Inflammatory macrophage (primary cell): Measurements from ENCODE around the gene SDK1.

Experiments
- DNase-seq, 2 donors: peaks; one replicate each; pipeline ENCODE4 v3.0.0-alpha.2; 2020 to 2022

Gene SDK1

DNA sequence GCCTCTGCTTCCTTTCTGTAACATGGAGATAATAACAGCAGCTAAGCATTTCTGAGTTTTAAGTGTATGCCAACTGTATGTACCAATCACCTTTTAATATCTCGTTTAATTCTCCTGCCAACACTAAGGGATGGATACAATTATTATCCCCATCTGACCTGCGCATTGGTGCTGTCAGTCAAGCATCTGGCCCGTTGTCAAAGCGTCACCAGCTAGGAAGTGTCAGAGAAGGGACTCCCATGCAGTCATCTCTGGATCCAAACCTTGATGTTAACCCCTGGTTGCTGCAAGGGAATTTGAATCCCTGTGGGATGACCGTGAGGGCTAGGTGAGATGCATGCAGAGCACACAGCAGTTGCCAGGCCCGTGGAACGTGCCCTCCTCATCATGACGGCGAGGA, 506.8 kb downstream of the SDK1 start:
- no peak for DNase-seq

DNA sequence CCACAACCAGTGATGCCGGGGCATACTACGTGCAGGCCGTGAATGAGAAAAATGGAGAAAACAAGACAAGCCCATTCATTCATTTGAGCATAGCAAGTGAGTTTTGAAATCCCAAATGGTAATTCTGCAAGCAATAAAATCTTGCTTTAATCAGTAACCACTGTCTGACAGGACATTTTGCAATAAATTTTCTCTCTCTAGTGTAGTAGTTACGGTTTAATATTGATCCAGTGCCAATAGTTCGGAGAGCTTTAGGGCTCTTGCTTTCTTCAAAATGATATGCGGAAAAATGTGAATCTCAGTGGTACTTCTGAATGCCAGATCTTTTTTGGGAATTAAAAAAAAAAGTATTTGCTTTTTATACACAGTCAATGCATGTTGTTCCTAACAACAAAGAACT, 520.4 kb downstream of the SDK1 start:
- no peak for DNase-seq

DNA sequence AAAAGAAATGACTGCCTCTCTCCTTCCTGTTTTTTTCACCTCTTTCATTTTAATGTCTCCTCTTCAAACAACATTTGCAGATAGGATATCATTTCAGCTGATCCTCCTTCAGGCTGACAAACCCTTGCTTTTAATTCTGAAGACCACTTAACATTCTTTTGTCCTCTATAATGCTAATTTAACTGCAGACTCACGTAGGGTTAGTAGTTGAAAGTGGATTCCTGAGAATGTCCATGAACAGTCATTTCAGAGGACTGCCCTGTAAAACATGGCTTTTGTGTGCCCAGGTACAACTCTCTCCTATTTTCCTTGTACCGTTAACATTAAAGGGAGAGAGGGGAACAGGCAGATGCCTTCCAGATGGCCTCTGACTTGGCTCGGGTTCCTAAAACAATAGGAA, 524.4 kb downstream of the SDK1 start:
- DNase-seq: no peak

DNA sequence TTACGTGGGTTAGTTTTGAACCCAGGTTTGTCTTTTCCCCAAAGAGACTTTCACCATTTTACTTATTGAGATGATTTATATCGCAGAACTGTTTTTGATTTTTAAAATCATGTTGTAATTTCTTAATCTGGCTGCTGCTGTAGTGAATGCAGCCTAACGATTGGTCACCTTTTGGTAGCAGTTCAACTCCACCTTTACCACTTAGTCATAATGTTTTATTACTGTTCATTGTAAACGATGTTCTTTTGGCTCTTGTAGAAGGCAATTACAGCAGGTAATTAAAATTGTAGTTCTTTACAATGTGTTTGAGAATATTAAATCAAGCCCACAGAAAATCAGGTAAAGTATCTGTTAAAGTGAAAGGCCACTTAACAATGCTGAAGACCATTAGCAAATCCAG, 531.1 kb downstream of the SDK1 start:
- no peak for DNase-seq

DNA sequence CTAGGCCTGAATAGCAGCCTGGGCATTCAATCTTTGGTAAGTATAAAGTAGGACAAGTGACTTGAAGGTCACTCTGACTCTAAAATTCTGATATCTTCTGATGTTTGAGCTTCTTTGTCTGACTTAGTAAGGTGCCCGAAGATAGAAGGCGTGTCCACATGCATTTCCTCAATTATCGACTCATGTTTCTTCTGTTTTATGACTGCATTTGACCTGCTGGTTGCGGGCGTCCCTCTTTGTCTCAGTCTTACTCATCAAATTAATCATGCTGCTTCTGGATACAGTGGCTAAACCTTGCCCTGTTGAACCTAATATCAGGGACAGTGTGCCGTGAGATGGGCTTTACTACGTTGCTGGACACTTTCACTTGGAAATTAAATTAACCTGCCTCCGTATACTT, 534.1 kb downstream of the SDK1 start:
- DNase-seq: no peak

DNA sequence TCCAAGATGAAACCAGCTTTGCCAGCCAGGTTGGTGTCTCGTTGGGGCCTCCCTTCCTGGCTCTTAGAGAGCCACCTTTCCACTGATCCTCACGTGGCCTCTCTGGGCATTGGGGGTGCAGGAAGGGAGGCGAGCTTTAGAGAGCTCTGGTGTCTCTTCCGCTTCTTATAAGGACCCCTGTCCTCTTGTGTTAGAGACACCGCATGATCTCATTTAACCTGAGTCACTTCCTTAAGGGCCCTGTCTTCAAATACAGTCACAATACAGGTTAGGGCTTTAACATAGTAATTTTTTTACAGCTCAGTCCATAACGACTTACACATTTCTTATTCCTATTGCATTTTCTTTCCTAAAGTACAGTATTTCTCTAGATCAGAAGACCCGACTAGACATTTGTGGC, 535.8 kb downstream of the SDK1 start:
- DNase-seq: no peak

DNA sequence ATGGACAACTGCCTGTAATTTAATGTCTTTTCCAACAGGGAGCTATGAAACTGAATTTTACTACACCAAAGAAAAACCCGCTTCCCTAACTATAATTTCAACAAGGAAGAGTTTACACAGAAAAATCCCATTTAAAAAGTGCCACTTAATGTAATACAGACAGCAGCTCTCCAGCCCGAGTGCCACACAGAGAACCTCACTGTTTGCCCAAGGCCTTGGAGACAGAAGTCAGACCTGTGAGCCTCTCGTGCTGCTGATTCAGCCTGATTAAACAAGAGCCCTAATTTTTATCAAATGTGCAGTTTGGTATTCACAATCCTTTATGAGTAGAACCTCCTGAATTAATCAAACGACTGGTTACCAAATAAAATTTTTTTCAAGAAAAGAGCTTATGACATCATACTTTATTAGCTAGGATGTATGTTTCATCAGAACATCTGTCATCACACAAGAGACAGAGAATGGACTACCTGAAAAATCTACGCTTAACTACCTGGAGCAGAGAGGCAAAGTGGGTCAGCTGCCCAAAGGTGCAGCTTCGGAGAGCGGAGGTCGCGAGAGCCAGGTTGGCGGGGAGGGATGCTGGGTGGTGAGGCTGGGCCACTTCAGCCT, 543.6 kb downstream of the SDK1 start:
- no peak for DNase-seq

DNA sequence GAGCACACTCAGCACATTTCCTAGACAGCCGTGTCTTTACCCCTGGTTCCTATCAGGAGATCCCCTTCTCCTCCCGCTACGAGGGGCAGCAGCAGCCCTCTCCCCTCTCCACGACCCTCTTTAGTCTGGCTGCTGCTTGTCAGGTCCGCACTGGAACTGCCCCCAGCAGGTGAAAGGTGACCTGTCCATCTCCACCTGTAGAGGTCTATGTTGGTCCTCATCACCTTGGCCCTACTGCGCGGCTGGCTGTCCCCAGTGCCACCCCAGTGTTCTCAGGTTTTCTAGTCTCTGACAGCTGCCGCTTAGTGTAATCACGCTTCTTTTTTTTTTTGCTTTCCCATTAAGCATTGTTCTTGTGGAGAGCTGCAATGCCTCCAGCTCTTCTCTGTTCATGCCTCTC, 545.7 kb downstream of the SDK1 start:
- DNase-seq: no peak

DNA sequence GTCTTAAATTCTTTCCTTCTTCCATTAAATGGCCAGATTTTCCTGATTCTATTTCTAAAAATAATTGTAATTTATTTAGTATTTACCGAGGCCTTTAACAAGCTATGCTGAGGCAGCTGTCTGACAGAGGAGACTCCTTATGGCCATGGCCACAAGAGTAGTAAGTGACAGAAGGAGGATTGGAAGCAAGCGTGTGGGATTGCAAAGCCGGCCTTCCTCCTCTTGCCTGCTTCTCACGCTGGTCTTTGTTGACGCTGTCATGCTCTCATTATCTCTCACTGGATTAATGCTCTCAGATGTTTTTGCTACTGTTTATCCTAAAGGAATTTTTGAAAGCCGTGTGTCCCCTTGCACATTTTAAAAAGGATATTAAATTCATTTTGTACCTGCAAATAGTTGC, 546.3 kb downstream of the SDK1 start:
- no peak for DNase-seq

DNA sequence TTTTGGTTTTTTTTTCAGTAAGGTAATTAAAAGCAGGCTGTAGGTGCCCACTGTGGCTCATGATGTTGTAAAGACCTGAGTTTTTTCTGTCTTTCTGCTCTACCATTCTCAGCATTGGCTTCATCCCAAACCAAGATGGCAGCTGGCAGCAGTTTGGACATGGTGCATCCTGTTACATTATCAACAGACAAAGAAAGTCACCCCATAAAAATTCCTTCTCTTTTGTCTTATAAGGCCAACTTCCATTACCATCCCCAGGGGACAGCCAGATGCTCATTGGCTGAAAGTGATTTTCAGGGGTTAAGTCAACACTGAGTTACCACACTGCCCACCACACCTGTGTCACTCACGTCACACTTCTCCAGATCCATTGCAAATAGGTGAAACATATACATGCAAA, 558.4 kb downstream of the SDK1 start:
- no peak for DNase-seq

DNA sequence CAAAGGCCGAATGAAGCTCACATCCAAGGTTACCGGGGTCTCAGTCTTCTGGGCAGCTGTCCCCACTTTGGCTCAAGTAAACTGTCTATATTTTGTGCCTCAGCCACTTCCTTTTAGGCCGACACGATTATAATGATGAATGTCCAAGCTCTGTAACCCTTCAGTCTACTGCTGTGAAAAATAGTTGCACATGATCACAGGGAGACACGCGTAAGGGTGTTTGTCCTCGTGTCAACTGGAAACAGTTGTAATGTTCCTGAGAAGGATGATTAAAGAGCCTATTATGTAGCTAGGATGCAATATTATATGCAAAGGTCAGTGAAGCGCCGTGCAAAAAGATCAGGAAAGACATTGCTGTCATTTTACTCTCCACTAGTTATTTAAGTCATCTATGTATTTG, 559.9 kb downstream of the SDK1 start:
- no peak for DNase-seq

DNA sequence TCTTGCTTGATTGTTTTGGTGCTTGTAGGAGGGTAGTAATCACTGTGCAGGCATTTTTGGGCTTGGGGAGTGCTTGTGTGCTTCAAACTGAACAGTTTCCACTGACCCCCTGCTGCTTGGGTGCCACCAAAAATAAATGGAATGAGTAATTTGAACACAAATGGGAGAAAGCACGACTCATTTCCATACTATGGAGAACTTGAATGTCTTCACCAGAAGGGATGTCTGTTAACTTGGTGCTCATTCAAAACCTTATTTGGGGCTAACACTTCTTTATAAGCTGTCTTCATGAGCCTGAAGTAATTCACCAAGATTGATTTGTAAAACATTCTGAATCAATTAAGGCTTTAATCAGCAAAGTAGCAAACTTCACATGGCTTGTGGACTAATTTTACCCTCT, 560.3 kb downstream of the SDK1 start:
- DNase-seq: no peak

DNA sequence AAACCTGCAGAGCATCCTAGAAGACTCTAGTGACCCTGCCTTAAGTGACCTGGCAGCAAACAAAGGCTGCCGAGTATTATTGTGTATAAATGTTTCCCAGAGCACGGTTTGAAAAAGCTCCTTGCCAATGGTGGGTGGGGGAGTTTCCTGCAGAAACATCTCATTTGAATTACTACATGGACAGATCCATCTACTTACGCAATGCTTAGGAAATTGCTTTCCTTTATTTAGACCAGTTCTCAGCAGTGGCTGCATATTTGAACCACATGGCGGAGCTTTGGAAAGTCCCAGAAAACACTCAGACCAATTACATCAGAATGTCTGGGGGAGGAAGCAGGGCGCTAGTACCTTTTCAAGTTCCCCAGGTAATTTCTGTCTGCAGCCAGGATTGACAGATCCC, 560.9 kb downstream of the SDK1 start:
- peak in 1 of 2 donors; percentile 1 for DNase-seq

DNA sequence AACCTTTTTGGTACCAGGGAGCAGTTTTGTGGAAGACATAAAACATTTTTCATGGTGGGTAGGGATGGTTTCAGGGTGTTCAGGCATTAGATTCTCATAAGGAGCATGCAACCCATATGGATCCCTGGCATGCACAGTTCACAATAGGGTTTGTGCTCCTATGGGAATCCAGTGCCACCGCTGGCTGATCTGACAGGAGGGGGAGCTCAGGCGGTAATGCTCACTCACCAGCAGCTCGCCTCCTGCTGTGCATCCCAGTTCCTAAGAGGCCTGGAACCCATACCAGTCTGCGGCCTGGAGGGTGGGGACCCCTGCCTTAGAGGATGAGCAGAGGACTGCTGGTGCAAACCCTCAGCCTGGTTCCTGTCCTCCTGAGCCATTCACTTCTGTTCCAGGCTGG, 561.7 kb downstream of the SDK1 start:
- no peak for DNase-seq

DNA sequence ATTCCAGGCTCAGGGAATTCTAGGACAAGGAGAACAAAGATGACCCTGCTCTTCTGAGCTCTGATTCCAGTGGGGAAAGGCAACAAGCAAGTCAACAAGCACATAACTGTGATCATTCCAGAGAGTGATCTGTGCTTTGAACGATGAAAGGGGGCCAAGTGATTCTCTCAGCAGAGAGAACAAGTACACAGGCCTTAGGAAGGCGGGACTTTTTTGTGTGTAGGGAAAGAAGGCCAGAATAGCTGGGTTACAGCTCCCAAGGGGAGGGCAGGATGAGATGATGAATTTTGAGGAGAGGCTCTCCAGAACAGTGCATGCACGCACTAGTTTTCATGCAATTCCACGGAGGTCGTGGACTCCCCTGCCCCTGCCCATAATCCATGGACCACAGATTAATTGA, 565.2 kb downstream of the SDK1 start:
- DNase-seq: no peak

DNA sequence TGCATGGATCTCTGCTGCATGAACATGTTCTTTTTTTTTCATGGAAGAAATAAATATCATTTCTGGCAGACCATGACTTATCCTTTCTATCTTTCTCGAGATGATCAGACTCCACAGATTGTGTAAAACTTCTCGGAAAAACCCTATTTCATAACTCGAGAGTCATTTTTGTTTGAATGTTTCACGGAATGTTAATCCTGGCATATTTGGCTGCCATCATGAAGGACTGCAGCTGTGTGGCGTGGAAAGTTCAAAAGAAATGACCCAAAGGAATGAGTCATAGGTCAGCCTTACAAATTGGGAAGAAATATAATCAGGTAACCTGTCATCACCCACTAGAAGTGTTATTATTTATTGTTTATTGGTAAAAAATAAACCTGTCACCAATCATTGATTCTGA, 566.8 kb downstream of the SDK1 start:
- no peak for DNase-seq

DNA sequence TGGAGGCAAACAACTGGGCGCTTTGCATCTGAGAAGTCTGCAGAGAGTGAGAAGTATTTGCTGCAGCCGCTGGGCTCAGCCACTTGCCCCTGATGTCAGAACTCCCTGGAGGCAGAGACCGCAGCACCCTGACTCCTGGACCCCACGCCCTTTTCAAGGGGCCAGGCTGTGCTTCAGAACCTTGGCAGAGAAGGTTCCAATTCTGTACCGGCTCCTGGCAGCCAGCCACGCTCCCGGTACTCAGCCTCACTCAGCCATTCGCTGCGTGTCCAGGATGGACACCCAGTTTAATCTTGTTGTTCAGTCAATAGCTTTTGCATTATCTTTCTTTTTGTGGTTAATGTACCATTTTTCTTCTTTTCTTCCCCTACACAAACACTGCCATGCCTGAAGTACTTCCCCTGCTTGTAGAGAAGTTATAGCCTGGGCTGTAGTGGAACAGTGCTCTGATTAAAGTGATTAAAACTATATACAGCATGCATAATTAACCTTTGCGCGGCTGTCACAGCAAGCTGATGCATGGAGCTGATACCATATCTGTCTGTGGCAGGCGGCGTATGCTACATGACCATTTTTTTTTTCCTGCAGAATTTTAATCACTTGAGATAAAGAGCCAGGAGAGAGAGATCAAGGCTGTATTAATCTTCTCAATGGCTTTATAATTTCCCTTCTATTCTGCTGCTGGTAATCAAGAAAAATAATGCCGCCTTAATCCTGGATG, 578.5 kb downstream of the SDK1 start:
- no peak for DNase-seq

DNA sequence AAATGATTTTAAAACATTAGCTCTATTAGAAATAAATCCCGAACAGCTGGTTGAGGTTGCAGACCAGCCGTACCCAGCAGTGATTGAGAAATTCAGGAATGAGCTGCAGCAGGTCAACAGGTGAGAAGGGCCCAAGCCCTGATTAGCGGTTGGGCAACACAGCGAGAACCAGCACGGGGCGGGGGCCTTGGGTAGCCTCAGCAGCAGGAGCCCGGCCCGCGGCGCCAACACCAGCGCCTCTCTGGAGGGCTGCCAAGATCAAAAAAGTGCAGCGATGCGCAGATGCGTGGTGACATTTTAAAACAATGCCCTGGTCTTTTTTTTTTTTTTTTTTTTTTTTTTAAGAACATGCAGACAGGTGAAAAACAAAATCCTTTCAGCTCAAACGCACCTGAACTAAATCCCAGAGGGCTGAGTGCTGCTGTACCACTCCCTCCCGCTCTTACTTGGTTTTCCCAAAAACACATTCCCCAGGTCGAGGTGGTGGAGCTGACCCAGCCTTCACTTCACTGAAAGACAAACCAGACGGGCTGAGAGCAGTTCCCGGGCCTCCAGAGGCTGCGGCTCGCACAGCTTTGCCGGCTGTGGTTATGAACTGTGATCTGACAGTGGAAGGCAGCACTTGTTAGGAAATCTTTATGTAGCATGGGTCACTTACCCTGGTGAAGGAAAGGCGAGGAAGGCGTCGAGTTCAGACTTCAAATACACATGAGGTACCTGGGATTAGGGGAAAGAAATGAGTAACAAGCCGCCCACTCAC, 579.4 kb downstream of the SDK1 start:
- no peak for DNase-seq

DNA sequence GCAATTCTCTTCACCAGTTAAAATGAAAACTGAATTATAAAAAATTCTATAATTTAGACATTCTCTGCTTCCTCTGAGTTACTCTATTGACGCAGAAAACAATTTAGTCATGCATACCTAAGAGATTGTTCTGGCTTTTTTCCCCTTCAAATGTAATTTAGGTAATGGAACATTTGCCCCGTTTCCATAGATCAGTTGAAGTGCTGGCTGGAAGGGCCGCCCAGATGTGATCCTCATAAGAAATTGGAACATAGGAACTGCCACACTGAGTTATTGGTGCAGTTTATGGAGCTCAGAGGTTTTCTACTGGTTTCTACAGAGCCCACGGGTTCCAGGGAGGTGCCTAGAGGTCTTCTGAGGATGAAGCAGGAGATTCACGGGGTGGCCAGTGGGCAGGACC, 581.7 kb downstream of the SDK1 start:
- DNase-seq: no peak

DNA sequence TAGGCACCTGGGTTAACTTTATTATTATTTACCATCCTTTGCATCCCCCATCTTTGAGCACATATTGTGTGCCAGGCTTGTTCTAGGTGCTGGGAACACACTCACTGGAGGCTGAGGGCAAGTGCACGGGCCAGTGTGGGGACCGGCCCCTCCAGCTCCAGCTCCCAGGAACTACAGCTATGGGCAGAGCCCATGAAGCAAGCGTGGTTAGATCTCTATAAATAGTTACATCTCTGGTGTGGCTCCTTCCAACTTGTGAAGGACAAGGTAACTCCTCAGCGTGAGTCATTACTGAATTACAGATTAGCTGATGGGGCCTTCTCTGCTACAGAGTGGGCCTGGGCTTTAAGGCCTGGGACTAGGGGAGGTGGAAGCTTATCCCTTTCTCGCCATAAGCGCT, 583.5 kb downstream of the SDK1 start:
- DNase-seq: no peak

DNA sequence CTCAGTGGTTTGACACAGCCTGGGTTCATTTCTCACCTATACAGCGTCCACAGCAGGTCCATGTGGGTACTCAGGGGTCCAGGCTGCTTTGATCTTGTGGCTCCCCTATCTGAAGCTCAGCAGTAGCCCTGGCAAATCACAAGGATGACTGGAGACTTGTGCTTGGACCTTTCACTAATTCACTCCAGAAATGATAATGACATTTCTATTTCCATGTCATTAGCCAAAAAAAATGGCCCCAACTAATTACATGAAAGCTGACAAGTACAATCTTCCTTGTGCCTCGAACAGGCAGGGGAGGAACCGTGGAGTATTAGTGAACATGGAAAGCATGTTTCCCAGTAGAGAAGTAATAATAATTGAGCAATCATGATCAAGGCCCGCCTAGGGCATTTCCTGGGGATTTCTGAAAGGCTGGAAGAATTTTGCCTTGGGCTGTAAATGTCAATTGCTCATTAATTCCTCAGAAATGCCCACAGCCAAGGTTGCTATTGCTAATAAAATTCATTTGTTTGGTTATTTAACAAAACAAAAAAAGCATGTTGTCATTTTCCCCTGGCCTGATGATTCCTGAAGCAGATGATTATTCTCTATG, 586.1 kb downstream of the SDK1 start:
- DNase-seq: no peak

DNA sequence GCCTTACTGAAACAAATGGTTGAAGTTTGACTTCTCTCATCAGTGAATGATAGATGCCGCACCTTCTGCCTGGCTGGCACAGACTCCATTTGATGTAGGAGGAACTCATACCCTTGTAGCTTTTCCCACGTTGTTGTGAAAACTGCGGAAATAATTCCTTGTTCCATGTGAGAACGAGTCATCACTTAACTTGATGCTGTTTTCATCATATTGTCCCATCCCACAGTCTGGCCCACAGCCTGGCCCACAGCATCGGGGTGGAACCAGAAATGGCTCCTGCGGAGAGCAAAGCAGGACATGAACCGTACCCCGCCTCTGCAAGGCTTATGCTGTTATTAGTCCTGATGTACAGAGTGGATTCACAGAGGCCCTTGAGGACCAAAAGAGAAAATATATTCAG, 587.0 kb downstream of the SDK1 start:
- DNase-seq: no peak

DNA sequence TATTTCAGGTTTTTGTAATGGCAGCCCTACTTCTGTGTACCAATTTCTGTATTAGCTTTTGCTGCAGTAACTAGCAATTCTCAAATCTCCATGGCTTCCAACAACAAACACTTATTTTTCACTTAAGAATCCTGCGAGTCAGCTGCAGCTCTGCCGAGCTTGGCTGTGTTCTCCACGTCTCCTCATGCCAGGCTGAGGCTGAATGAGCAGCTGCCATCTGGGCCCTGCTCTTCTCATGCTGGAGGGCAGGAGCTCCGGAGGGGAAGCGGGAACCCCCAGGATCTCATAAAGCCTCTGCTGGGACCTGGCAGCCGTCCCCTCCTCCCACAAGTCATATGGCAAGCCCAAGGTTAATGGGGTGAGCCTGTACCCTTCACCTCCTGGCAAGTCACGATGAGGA, 591.1 kb downstream of the SDK1 start:
- DNase-seq: no peak

DNA sequence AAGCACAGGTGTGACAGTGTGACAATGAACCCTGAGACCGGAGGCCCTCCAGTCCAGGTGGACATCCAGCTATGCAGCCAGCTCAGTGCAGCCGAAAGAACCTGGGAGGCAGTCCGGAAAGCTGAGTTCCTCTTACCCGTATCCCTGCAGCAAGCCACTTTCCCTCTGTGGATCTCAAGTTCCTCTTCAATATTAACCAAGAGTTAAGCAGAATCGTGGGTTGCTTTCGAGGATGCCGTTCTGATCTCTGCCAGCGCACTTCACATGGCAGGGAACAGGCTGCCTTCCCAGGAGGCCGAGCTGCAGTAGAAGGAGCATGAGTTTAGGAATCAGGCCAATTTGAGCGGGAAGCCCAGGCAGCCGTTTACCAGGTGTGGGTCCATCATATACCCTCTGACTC, 591.6 kb downstream of the SDK1 start:
- DNase-seq: peak in 1 of 2 donors; percentile 32
